Tibial nerve (tissue), 4 donors: Measurements from ENCODE around the gene SMG6. TPM values are rescaled to one million over a fixed set of nuclear protein-coding genes. Genes with fewer than 3 reads are reported as not detected.
A peak's percentile ranks its signal among the peaks of the same experiment; 100 is the strongest.

ENCODE experiments used
- DNase-seq, 2 donors: peaks; one replicate each; pipeline ENCODE4 v3.0.0-alpha.2; 2019; ENCODE audit warnings: low spot score in 2 of 2
- H3K27ac ChIP-seq, 4 donors: fragments of 200-600 bp; sonication (generic) in 3 of 4; one replicate each; pipeline ENCODE4 v1.5.1; 2017 to 2019; ENCODE audit warnings: mild to moderate bottlenecking in 1 of 4
- H3K27me3 ChIP-seq, 2 donors: fragments of 200-600 bp; sonication (generic) in 1 of 2; one replicate each; pipeline versions ENCODE4 v1.5.1 to v1.6.0; 2017 to 2019
- H3K36me3 ChIP-seq, 3 donors: fragments of 200-600 bp; sonication (generic); one replicate each; pipeline ENCODE4 v1.5.1; 2018 to 2019
- H3K4me1 ChIP-seq, 4 donors: fragments of 200-600 bp; sonication (generic) in 3 of 4; one replicate each; pipeline ENCODE4 v1.5.1; 2017 to 2019
- H3K4me3 ChIP-seq, 4 donors: fragments of 200-600 bp; sonication (generic) in 3 of 4; one replicate each; pipeline ENCODE4 v1.5.1; 2017 to 2019; ENCODE audit warnings: mild to moderate bottlenecking in 1 of 4, moderate library complexity in 1 of 4
- H3K9me3 ChIP-seq, 4 donors: fragments of 200-600 bp; sonication (generic) in 3 of 4; one replicate each; pipeline ENCODE4 v1.5.1; 2017 to 2019
- CTCF ChIP-seq, 5 experiments: fragments of 200-600 bp in 3 of 5; fragments of 450-650 bp in 2 of 5; sonication (generic) in 3 of 5; IDR thresholded peaks; one replicate each; pipeline ENCODE4 v1.5.1; 2016 to 2019; ENCODE audit warnings: antibody characterized with exemption in 5 of 5, mild to moderate bottlenecking in 3 of 5, moderate library complexity in 2 of 5
- EP300 ChIP-seq, 2 donors: sonication (generic); formaldehyde crosslinking; IDR thresholded peaks; one replicate each; pipeline ENCODE4 v1.6.1; 2017; ENCODE audit warnings: antibody characterized with exemption in 2 of 2, mild to moderate bottlenecking in 1 of 2
- POLR2A ChIP-seq, 2 donors: fragments of 450-650 bp; IDR thresholded peaks; one replicate each; pipeline ENCODE4 v1.6.1; 2017; ENCODE audit warnings: antibody characterized with exemption in 2 of 2, mild to moderate bottlenecking in 2 of 2, moderate library complexity in 2 of 2
- WGBS, 2 donors: methylation state at CpG; one replicate each; pipeline ENCODE4 v1.1.5; 2018; 5-methylcytosine and 5-hydroxymethylcytosine counted together
- total RNA-seq, 4 donors: library from RNA; depleted of rRNA; stranded (reverse); fragments of >200 nt; gene quantifications; one replicate each; pipeline ENCODE4 v1.1.0, GENCODE V29; 2016

The SMG6 gene
- total RNA-seq, 4 donors from 2014 or later, result 29.5 to 86.5 (median 40.1) TPM

DNA sequence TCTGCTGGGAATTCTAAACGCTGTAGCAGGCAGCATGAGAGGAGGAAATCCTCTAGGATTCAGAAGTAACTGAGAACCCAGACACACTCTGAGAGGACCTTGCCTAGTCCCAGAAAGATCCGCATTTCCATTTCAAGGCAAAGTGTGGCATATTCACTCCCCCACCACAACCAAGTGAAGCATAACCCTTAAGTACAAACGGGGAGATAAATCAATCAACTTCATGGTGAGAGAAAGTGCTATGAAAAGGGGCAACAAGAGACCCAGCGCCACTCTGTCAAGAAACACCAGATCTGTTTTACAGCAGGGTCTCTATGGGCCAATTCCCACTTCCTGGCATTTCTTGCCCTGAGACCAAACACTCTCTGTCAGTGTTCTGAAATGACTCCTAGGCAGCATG, 68.3 kb downstream of the SMG6 start:
- DNase-seq, result no peak
- no peak for TF ChIP-seq EP300 (IDR thresholded peaks at IDR 0.05)
- TF ChIP-seq CTCF (IDR thresholded peaks at IDR 0.05), result no peak
- TF ChIP-seq POLR2A (IDR thresholded peaks at IDR 0.05), result no peak
- Histone ChIP-seq H3K9me3 (no peaks in the 10 kb centered on the region), H3K4me3 (no peak overlapping the region), H3K36me3 (peaks cover 0 to 9% (median 0%) of the 10 kb centered on the region in 3 donors), H3K27me3 (no peaks in the 10 kb centered on the region), H3K4me1 (peaks cover 0 to 99% (median 47%) of the 10 kb centered on the region in 4 donors), H3K27ac (peak overlapping the region in 3 of 4 donors; percentile 25 to 79 (median 62))
- 73 to 76% methylated on average over 4 of the region's 4 CpGs for WGBS, 2 donors

GRCh38 chr17:2233441-2233947, 70.1 kb downstream of the SMG6 start:
- peak overlapping the region in 3 of 4 donors; percentile 45 to 79 (median 62) for H3K27ac ChIP-seq
- 51 to 54% methylated on average over 6 to 8 of the region's 8 CpGs for WGBS, 2 donors
- TF ChIP-seq EP300 (IDR thresholded peaks at IDR 0.05) (no peak), CTCF (IDR thresholded peaks at IDR 0.05) (no peak), POLR2A (IDR thresholded peaks at IDR 0.05) (no peak)
- no peak overlapping the region for H3K4me3 ChIP-seq
- peaks cover 0 to 9% (median 0%) of the 10 kb centered on the region in 3 donors for H3K36me3 ChIP-seq
- no peaks in the 10 kb centered on the region for H3K27me3 ChIP-seq
- H3K9me3 ChIP-seq, result no peaks in the 10 kb centered on the region
- no peak for DNase-seq
- peaks cover 0 to 89% (median 37%) of the 10 kb centered on the region in 4 donors for H3K4me1 ChIP-seq

DNA sequence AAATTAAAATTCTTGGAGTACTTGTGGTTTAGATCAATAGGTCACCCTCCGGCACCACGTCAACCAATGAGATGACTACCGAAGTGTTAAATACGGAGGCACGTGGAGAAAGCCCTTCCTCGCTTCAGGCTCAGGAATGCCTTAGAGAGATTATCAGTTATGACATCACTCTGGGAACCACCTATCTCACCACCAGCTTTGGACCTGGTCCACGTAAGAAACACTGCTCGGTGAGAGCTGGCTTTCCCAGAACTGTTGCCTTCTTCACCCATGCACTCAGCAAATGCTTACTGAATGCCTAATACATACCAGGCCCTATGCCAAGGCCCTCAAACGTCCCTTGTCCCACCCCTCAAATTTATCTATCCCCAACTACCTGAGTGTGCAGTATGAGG, 71.3 kb downstream of the SMG6 start:
- Histone ChIP-seq H3K4me1 (peaks cover 0 to 76% (median 25%) of the 10 kb centered on the region in 4 donors), H3K36me3 (peaks cover 0 to 9% (median 0%) of the 10 kb centered on the region in 3 donors), H3K4me3 (no peak overlapping the region), H3K9me3 (no peaks in the 10 kb centered on the region), H3K27ac (peak overlapping the region in 3 of 4 donors; percentile 45 to 79 (median 62)), H3K27me3 (no peaks in the 10 kb centered on the region)
- TF ChIP-seq EP300 (IDR thresholded peaks at IDR 0.05) (no peak), POLR2A (IDR thresholded peaks at IDR 0.05) (no peak), CTCF (IDR thresholded peaks at IDR 0.05) (no peak)
- 58 to 59% methylated on average over 9 of the region's 9 CpGs for WGBS, 2 donors
- no peak for DNase-seq

DNA sequence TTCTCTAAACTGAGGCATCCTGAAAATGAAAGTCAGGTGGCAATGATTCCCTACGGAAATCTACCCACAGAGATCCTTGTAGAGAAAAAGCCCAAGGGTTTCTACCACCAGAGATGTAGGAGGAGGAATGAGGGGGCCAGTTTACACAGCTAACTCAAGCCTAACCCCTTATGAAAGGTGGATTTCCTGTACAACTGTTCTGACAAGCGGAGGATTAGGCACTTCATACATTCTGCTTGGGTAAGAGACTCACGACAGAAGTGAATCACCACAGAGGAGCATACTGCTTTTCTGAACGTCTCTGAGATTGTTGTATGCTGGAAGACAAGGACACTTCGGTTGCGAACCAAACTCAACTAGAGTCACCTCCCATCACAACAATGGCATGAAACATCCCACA, 72.7 kb downstream of the SMG6 start:
- no peak overlapping the region for H3K4me3 ChIP-seq
- no peak for TF ChIP-seq POLR2A (IDR thresholded peaks at IDR 0.05)
- TF ChIP-seq EP300 (IDR thresholded peaks at IDR 0.05), result no peak
- TF ChIP-seq CTCF (IDR thresholded peaks at IDR 0.05), result no peak
- peak overlapping the region in 3 of 4 donors; percentile 34 to 68 (median 62) for H3K27ac ChIP-seq
- no peak for DNase-seq
- H3K36me3 ChIP-seq, result peaks cover 0 to 9% (median 0%) of the 10 kb centered on the region in 3 donors
- peaks cover 0 to 63% (median 20%) of the 10 kb centered on the region in 4 donors for H3K4me1 ChIP-seq
- H3K27me3 ChIP-seq, result no peaks in the 10 kb centered on the region
- no peaks in the 10 kb centered on the region for H3K9me3 ChIP-seq
- 64 to 79% methylated on average over 6 of the region's 6 CpGs for WGBS, 2 donors

- Histone ChIP-seq H3K27ac (no peak overlapping the region), H3K36me3 (no peaks in the 10 kb centered on the region), H3K9me3 (no peaks in the 10 kb centered on the region), H3K4me3 (no peak overlapping the region), H3K4me1 (peaks cover 0 to 43% (median 19%) of the 10 kb centered on the region in 4 donors), H3K27me3 (no peaks in the 10 kb centered on the region)
- TF ChIP-seq POLR2A (IDR thresholded peaks at IDR 0.05) (no peak), CTCF (IDR thresholded peaks at IDR 0.05) (no peak), EP300 (IDR thresholded peaks at IDR 0.05) (no peak)
- DNase-seq, result no peak
- 80 to 84% methylated on average over 6 of the region's 6 CpGs for WGBS, 2 donors
These were observed 76.4 kb downstream of the SMG6 start for GRCh38 chr17:2227025-2227699.
